B cell (primary cell): ENCODE measurements around the gene GGTA1. TPM values are rescaled to one million over a fixed set of nuclear protein-coding genes. Genes with fewer than 3 reads are reported as not detected.

Experiments
- ATAC-seq: fragments of 200-7000 bp; cut with Tn5 transposase; one replicate; pipeline ENCODE4 v1.10.0; 2021; ENCODE audit warnings: low read depth, mild to moderate bottlenecking, moderate number of reproducible peaks, moderate library complexity
- CTCF ChIA-PET: fragments of 350-600 bp; sonication (Branson Sonifier 250); formaldehyde crosslinking; loops from one replicate; lab custom pipeline; 2021; ENCODE audit warnings: antibody characterized with exemption, inconsistent platforms; lab: Charles Lee
- POLR2A ChIA-PET: fragments of 350-600 bp; sonication (Branson Sonifier 250); formaldehyde crosslinking; loops from one replicate; lab custom pipeline; 2021; ENCODE audit warnings: antibody characterized with exemption; lab: Charles Lee
- DNase-seq: peaks from one replicate; pipeline ENCODE4 v3.0.0; 2013
- H2AFZ ChIP-seq: 2 replicates; pipeline ENCODE4 v1.6.1; 2012; ENCODE audit warnings: mild to moderate bottlenecking, low read depth, low read length; ENCODE audit not compliant: insufficient read depth, poor library complexity, severe bottlenecking
- H3K27ac ChIP-seq, 2 donors: 1 replicate in 1 of 2; 2 replicates in 1 of 2; pipeline ENCODE4 v1.5.1; 2012 to 2013; ENCODE audit warnings: low read length in 2 of 2, mild to moderate bottlenecking in 2 of 2, moderate library complexity in 1 of 2
- H3K27me3 ChIP-seq, 4 experiments: fragments of 200-600 bp in 1 of 4; sonication (generic) in 1 of 4; replicated peaks in 1 of 4; 1 replicate in 2 of 4; 2 replicates in 2 of 4; pipeline versions ENCODE4 v1.6.1 to v1.7.0; 2013 to 2016; ENCODE audit warnings: low read length in 3 of 4, mild to moderate bottlenecking in 2 of 4, mixed read lengths in 1 of 4, moderate library complexity in 1 of 4; ENCODE audit not compliant: insufficient read depth in 4 of 4, control insufficient read depth in 3 of 4; ENCODE audit errors: control extremely low read depth in 1 of 4
- H3K36me3 ChIP-seq, 2 experiments: replicated peaks in 1 of 2; 1 replicate in 1 of 2; 2 replicates in 1 of 2; pipeline versions ENCODE4 v1.6.1 to v1.7.1; 2013; ENCODE audit warnings: low read length in 1 of 2; ENCODE audit not compliant: insufficient read depth in 2 of 2, control insufficient read depth in 1 of 2; ENCODE audit errors: control extremely low read depth in 1 of 2, extremely low read depth in 1 of 2
- H3K4me1 ChIP-seq, 2 donors: fragments of 200-600 bp in 1 of 2; sonication (generic) in 1 of 2; 1 replicate in 1 of 2; 2 replicates in 1 of 2; pipeline versions ENCODE4 v1.5.1 to v1.6.1; 2013 to 2017; ENCODE audit warnings: low read length in 2 of 2; ENCODE audit not compliant: control insufficient read depth in 2 of 2, insufficient read depth in 2 of 2
- H3K4me2 ChIP-seq: replicated peaks from 2 replicates; pipeline ENCODE3; 2012; ENCODE audit warnings: mild to moderate bottlenecking, low read depth, low read length; ENCODE audit not compliant: poor library complexity, severe bottlenecking
- H3K4me3 ChIP-seq, 5 experiments: fragments of 200-600 bp in 1 of 5; sonication (generic) in 1 of 5; 1 replicate in 3 of 5; 2 replicates in 2 of 5; pipeline versions ENCODE4 v1.5.1 to v1.7.0; 2011 to 2016; ENCODE audit warnings: low read length in 4 of 5, mild to moderate bottlenecking in 4 of 5, low read depth in 2 of 5, control low read depth in 1 of 5, moderate library complexity in 1 of 5; ENCODE audit not compliant: insufficient read depth in 1 of 5; ENCODE audit errors: control extremely low read depth in 1 of 5, extremely low read depth in 1 of 5
- H3K79me2 ChIP-seq: fragments of 200-600 bp; sonication (generic); one replicate; pipeline ENCODE4 v1.6.0; 2016; ENCODE audit warnings: low read length; ENCODE audit not compliant: control insufficient read depth, insufficient read depth
- H3K9ac ChIP-seq: fragments of 200-600 bp; sonication (generic); 2 replicates; pipeline ENCODE4 v1.6.1; 2017; ENCODE audit warnings: mild to moderate bottlenecking, low read length, moderate library complexity
- H3K9me3 ChIP-seq, 3 donors: one replicate each; pipeline versions ENCODE4 v1.6.1 to v1.7.1; 2013; ENCODE audit warnings: low read length in 2 of 3; ENCODE audit not compliant: control insufficient read depth in 2 of 3, insufficient read depth in 1 of 3; ENCODE audit errors: control extremely low read depth in 1 of 3
- H4K20me1 ChIP-seq: 2 replicates; pipeline ENCODE4 v1.6.0; 2012; ENCODE audit warnings: mild to moderate bottlenecking, low read length; ENCODE audit not compliant: insufficient read depth, control insufficient read depth, poor library complexity, severe bottlenecking
- H3K27ac Mint-ChIP-seq: one replicate; pipeline ENCODE4 v1.8.0; 2021; ENCODE audit warnings: mixed read lengths
- H3K27me3 Mint-ChIP-seq: one replicate; pipeline ENCODE4 v1.8.0; 2021; ENCODE audit warnings: mixed read lengths
- H3K4me1 Mint-ChIP-seq: one replicate; pipeline ENCODE4 v1.8.0; 2021; ENCODE audit warnings: mixed read lengths
- H3K4me3 Mint-ChIP-seq: one replicate; pipeline ENCODE4 v1.8.0; 2021; ENCODE audit warnings: mixed read lengths
- H3K9me3 Mint-ChIP-seq: one replicate; pipeline ENCODE4 v1.8.0; 2022; ENCODE audit warnings: mixed read lengths; ENCODE audit not compliant: insufficient read depth
- EZH2 ChIP-seq: IDR thresholded peaks from 2 replicates; pipeline ENCODE4 v1.6.1; 2012; ENCODE audit warnings: borderline replicate concordance, low read depth, mild to moderate bottlenecking, moderate library complexity, low read length; ENCODE audit not compliant: insufficient read depth, poor library complexity, severe bottlenecking
- WGBS: methylation state at CpG from one replicate; pipeline ENCODE4 v1.1.5; 2013; ENCODE audit warnings: missing lambda C conversion rate; ENCODE audit not compliant: insufficient coverage; 5-methylcytosine and 5-hydroxymethylcytosine counted together
- intact Hi-C: fragments of 100-400 bp; cut with micrococcal nuclease; formaldehyde crosslinking; loops from one replicate; pipeline ENCODE4 v1.10.0; 2022
- polyA plus RNA-seq: library from polyadenylated mRNA; depleted of rRNA; stranded (reverse); fragments of >200 nt; gene quantifications from 2 replicates; pipeline ENCODE4 v1.2.3, GENCODE V29; 2012
- total RNA-seq, 2 donors: library from RNA; stranded (reverse); fragments of 120-200 nt in 1 of 2; gene quantifications; 1 replicate in 1 of 2; 2 replicates in 1 of 2; pipeline versions ENCODE4 v1.2.3 to v1.2.4, GENCODE V29; 2013 to 2022
- TF ChIP-seq, protein P1 (sequence below): fragments of 200-600 bp; IDR thresholded peaks from one replicate; pipeline ENCODE4 v1.8.0; 2022; ENCODE audit warnings: antibody characterized with exemption, mild to moderate bottlenecking

The GGTA1 gene
- total and polyA plus RNA-seq, 2 donors (not counting 1 experiment from before 2014, with no cell fraction given): not detected

DNA sequence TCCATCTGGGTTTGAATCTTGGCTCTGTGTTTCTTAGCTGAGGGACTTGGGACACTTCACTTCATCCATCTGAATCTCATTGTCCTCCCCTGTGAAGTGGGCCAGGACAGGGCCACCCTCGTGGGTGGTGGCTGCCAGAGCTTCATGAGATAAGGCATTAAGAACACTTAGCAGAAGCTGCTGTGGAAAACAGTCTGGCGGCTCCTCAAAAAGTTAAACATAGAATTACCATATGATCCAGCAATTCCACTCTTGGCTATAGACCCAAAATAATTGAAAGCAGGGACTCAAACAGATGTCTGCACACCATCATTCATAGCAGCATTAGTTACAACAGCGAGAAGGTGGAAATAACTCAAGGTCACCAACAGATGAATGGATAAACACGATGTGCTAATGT, 42.4 kb upstream of the GGTA1 start:
- peaks cover 0 to 4% (median 0%) of the 10 kb centered on the region in 3 donors for H3K9me3 ChIP-seq
- WGBS: 91% methylated on average over 4 of the region's 4 CpGs
- H4K20me1 ChIP-seq: no peaks in the 10 kb centered on the region
- no peak overlapping the region for H3K4me2 ChIP-seq
- CTCF ChIA-PET: interaction anchor here (1.3 kb wide), 1 partner anchor 8 kb away, joined by 6 read pairs; no protein-coding TSS in a partner anchor
- Mint-ChIP-seq H3K4me1 (peaks cover 2% of the 10 kb centered on the region), H3K27ac (no peak overlapping the region), H3K27me3 (peaks cover 13% of the 10 kb centered on the region), H3K4me3 (no peak overlapping the region), H3K9me3 (no peaks in the 10 kb centered on the region)
- POLR2A ChIA-PET: no interaction called here
- ATAC-seq: no peak
- H3K9ac ChIP-seq: no peak overlapping the region
- intact Hi-C loops: no loop called here
- DNase-seq: no peak
- no peaks in the 10 kb centered on the region for H3K79me2 ChIP-seq
- peaks cover 7% of the 10 kb centered on the region in 2 donors for H3K4me1 ChIP-seq
- H3K36me3 ChIP-seq: no peaks in the 10 kb centered on the region
- H2AFZ ChIP-seq: no peak overlapping the region
- H3K27ac ChIP-seq: no peak overlapping the region
- H3K4me3 ChIP-seq: no peak overlapping the region
- TF ChIP-seq, protein P1, sequence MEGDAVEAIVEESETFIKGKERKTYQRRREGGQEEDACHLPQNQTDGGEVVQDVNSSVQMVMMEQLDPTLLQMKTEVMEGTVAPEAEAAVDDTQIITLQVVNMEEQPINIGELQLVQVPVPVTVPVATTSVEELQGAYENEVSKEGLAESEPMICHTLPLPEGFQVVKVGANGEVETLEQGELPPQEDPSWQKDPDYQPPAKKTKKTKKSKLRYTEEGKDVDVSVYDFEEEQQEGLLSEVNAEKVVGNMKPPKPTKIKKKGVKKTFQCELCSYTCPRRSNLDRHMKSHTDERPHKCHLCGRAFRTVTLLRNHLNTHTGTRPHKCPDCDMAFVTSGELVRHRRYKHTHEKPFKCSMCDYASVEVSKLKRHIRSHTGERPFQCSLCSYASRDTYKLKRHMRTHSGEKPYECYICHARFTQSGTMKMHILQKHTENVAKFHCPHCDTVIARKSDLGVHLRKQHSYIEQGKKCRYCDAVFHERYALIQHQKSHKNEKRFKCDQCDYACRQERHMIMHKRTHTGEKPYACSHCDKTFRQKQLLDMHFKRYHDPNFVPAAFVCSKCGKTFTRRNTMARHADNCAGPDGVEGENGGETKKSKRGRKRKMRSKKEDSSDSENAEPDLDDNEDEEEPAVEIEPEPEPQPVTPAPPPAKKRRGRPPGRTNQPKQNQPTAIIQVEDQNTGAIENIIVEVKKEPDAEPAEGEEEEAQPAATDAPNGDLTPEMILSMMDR: no peak
- TF ChIP-seq EZH2: no peak
- peaks cover 0 to 17% (median 8%) of the 10 kb centered on the region in 4 experiments for H3K27me3 ChIP-seq

- Histone ChIP-seq H3K4me2 (no peak overlapping the region), H3K4me1 (peaks cover 6 to 7% of the 10 kb centered on the region in 2 donors), H3K27ac (no peak overlapping the region), H3K9ac (no peak overlapping the region), H3K4me3 (no peak overlapping the region), H3K79me2 (no peaks in the 10 kb centered on the region), H3K27me3 (peaks cover 0 to 13% (median 6%) of the 10 kb centered on the region in 4 experiments), H3K36me3 (no peaks in the 10 kb centered on the region), H3K9me3 (peaks cover 0 to 4% (median 0%) of the 10 kb centered on the region in 3 donors), H4K20me1 (no peaks in the 10 kb centered on the region), H2AFZ (no peak overlapping the region)
- intact Hi-C loops: no loop called here
- Mint-ChIP-seq H3K27ac (no peak overlapping the region), H3K4me3 (no peak overlapping the region), H3K9me3 (no peaks in the 10 kb centered on the region), H3K27me3 (peaks cover 10% of the 10 kb centered on the region), H3K4me1 (peaks cover 2% of the 10 kb centered on the region)
- POLR2A ChIA-PET: no interaction called here
- CTCF ChIA-PET: interaction anchor here (1.3 kb wide), 1 partner anchor 9 kb away, joined by 6 read pairs; no protein-coding TSS in a partner anchor
- 100% methylated on average over 1 of the region's 3 CpGs for WGBS
- DNase-seq (no peak), ATAC-seq (no peak)
- no peak for TF ChIP-seq EZH2
- TF ChIP-seq, protein P1: no peak
Measured at GRCh38 chr9:121541256-121541655, 41.6 kb upstream of the GGTA1 start.
